ENCODE measurements around the gene PADI2.
A peak's percentile ranks its signal among the peaks of the same experiment; 100 is the strongest.

PADI2 gene

DNA sequence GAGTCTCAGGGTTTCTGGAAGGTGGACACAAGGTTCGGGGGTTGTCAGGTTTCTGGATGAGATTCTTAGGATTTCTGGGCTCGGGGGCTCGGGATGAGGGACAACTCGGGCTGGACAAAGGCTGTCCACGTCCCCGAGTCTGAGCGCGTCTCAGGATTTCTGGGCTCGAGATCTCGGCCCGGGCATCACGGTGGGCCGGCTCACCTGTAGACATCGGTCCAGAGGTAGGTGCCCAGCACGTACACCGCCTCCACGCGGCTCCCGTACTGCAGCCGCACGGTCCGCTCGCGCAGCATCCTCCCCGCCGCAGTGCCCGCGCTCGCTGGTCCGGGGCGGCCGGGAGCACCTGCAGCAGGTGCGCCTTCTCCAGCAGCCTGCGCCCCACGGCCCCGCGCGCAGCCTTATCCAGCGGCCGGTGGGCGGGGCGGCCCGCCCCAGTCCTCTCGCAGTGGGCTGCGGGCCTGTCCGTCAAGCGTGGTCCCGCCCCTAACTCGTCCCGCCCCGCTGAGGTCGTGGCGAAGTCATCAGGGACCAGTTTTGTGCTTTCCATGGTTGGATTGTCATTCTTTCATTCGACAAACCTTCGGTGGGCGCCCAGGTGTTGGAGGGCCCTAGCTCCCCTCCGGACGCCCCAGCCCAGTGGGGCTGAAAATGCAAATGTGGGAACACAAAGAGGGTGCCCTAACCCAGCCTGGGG, at the start of gene PADI2:
PADI2 (minus strand) TSS at position 376 of the 697 bp plus-strand sequence; CDS start at position 296, 80 bp downstream.
- DNase-seq (ENCODE audit: insufficient read length, low spot score), result no peak

DNA sequence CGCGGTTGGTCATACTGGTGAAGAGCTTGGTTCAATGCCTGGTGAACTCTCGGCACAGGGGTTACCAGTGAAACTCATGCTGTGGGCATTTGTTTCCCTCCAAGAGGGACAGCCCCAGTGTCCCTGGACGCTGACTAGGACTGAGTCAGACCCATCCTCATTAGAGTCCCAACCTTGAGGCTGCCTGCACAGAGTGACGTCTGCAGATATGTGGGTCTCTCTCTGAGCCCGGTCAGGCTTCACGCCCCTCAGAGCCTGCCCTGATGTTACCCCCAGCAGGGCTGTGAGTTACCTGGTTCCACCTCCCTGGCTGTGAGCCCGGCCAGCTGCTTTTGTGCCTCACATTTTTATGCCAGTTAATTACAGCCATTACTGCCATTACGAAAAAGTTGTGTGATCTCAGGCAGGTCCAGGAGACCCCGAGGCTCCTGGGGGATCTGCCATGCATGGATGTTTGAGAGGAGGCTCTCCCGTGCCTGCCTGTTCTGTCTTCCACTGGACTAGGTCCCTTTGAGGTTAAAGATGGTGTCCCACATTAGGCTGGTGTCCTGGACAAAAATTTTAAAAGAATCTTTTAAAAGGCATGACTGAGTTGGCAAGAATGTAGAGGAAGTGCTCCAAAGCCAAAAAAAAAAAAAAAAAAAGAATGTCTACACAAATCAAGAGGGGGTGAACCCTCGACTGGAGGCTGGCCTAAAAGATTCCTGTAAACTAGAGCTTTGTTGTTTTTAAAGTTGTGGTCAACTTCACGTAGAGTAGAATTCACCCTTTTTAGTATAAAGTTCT, 49.0 kb upstream of the PADI2 start:
- FAIRE-seq (peak; percentile 96), DNase-seq (ENCODE audit: insufficient read length, low spot score) (peak; percentile 67)
- no peak for TF ChIP-seq POLR2A (IDR thresholded peaks at IDR 0.05; ENCODE audit: low read depth, low read length)

More for the DNA sequence above, at the start of gene PADI2:
- no peak for TF ChIP-seq POLR2A (IDR thresholded peaks at IDR 0.05; ENCODE audit: low read depth, low read length)
- no peak for FAIRE-seq

DNA sequence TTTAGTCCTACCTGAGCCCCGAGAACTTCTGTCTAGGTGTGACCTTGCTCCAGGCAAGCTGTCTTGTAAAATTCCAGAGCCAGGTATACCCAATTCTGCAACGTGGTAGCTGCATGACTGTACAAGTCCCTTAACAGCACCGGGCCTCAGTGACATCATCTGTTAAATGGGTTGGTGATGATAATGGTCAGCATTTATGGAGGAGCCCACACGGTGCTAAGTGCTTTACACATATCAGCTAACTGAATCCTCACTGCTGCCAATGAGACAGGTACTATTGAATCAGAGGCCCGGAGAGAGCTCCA, 48.5 kb upstream of the PADI2 start:
- no peak for FAIRE-seq
- TF ChIP-seq POLR2A (IDR thresholded peaks at IDR 0.05; ENCODE audit: low read depth, low read length), result no peak
- DNase-seq (ENCODE audit: insufficient read length, low spot score), result no peak

DNA sequence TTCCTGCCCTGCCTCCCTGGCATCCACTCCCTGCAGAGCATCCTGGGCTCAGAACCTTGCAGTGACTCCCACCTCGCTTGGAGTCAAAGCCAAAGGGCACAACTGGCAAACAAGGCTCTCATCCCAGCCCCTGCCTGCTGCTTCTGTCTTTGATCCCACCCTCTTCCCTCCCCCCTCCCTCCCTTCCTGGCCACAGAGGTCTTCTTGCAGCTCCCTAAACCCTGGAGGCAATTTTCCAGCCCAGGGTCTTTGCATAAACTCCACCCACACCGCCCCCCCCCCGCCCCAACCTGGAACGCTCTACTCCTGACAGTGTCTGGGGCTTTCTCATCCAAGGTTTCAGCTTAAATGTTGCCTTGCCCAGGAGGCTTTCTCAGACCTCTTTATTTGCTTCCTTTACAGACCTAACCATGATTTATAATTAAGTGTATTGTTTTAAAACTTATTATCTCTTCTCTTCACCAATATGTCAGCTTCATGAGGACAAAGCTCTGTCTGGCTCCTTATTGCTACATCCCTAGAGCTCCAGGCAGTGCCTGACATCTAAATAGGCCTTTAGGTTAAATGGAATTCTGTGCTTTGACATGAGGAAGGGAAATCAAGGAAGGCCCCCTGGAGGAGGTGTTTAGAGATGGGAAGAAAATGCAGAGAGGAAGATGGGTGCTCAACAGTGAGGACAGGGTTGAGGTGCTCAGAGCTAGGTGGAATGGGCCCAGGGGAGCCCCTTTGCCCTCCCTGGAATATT, 48.0 kb upstream of the PADI2 start:
- DNase-seq (ENCODE audit: insufficient read length, low spot score) (no peak), FAIRE-seq (no peak)
- TF ChIP-seq POLR2A (IDR thresholded peaks at IDR 0.05; ENCODE audit: low read depth, low read length), result no peak

DNA sequence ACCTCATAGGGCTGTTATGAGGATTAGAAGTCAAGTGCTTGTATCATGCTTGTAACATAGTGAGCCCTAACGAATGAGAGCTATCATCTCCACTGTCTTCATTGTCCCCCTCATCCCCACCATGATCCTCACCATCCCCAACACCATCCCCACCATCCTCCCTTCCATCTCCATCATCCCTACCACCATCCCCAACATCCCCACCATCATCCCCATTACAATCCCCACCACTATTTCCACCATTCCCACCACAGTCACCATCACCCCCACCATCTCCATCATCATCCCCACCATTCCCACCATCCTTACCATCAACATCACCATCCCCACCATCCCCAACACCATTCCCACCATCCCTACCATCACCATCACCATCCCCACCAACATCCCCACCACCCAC, 46.6 kb upstream of the PADI2 start:
- FAIRE-seq, result no peak
- no peak for DNase-seq (ENCODE audit: insufficient read length, low spot score)
- no peak for TF ChIP-seq POLR2A (IDR thresholded peaks at IDR 0.05; ENCODE audit: low read depth, low read length)

DNA sequence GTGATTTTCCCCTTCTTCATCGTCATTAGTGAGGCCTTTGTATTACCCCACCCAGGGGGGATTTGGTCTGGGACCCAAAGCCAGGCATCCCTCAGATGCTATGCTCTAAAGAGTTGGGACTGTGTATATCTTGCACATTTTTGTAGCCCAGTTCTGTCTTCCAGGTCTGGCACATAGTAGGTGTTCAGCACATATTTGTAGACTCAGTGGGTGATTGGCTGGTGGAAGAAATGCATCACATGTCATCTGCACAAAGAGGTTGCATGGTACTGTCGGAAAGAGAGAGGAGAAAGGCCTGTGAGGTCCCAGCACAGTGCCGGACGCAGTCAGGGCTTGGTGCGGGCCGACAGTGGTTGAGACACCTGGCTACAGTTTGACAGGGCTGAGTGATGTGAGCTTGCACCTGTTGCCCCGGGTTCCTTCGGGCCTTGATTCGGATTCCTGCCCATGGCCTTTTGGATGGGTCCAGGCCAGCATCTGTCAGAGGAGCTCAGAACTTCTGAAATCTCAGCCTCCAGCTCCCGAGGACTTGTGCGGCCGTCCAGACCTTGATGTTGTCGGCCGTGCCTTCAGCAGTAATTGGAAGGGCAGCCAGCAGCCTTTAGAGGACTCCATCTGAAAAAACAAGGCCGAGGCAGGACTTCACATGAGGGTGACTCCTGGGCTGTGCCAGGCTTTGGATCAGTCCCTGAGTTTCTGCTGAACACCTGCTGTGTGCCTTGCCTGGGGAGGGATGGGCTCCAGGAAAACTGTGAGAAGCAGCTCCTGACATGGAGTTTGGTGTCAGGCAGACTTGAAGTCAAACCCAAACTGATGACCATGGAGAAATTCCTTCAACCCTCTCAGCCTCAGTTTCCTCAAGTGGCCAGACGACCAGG, 44.8 kb upstream of the PADI2 start:
- TF ChIP-seq POLR2A (IDR thresholded peaks at IDR 0.05; ENCODE audit: low read depth, low read length), result no peak
- DNase-seq (ENCODE audit: insufficient read length, low spot score), result no peak
- no peak for FAIRE-seq

DNA sequence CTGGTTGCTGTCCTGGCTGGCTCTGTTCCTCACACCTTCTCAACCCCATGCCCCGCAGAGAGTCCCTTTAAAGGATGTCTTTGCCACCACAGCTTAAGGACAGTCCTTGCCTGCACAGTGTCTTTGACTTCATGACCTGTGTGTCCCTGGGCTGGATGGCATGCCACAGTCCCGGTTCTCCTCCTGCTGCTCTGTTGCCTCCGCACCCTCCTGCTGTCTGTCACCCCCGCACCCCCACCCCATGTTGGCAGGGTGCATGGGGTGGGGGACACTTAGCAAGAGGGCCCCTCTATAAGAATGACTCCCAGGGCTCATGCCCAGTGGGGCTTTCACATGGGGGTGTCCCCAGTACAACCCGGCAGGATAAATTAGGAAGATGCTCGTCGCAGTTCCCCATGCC, 44.1 kb upstream of the PADI2 start:
- FAIRE-seq (no peak), DNase-seq (ENCODE audit: insufficient read length, low spot score) (no peak)
- TF ChIP-seq POLR2A (IDR thresholded peaks at IDR 0.05; ENCODE audit: low read depth, low read length), result no peak

DNA sequence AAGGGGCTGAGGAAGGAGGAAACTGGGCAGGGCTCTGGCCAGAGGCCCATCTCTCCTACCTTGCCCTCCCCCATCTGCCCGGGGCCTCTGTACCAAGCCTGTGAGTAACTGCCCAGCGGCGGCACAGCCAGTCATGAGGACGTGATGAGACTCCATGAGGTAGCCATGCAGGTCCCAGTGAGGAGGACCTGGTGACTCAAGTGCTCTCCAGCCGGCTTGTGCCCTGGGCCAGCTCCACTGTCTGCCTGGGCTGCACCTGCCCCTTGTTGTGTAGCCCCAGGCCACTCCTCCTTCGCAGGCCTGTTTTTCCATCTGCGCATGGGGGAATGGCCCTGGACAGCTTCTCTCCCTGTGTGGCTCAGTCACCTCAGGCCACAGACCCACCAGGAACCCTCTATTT, 43.7 kb upstream of the PADI2 start:
- TF ChIP-seq POLR2A (IDR thresholded peaks at IDR 0.05; ENCODE audit: low read depth, low read length), result no peak
- FAIRE-seq (peak; percentile 81), DNase-seq (ENCODE audit: insufficient read length, low spot score) (peak; percentile 84)

DNA sequence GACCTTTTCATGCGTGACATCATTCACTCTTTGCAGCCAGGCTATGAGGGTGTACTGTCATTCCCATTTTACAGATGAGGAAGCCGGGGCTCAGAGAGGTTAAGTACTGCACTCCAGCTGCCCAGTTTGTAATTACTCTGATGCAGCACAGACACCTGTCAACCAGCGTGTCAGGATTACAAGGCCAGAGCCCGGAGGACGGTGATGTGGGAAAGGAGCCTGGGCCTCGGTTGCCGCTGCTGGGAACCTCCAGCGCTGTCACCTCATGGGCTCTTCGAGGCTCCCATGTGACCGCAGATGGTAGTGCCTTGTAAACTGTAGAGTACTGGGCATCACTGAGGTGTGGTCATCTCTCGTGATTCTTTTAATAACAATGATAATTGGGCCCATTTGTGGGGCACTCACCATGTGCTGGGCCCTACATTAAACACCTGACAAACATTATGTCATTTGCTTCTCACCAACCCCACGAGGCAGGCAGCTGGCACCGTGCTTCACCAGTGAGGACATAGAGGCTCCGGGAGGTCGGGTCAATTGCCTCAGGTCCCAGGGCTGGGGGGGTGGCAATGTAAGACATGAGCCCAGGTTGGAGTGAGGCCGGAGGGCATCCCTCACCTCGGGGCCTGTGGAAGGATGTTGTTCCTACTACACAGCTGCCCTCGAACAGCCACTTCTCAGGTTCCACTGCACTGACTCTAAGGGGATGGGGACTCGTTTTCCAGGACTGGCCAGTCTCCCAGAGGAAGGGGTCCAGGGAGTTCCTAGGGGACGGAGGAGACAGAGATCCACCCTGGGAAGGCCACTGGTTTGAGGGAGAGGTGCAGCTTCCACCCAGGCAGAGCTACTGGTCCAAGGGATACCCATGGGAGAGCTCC, 42.9 kb upstream of the PADI2 start:
- no peak for TF ChIP-seq POLR2A (IDR thresholded peaks at IDR 0.05; ENCODE audit: low read depth, low read length)
- DNase-seq (ENCODE audit: insufficient read length, low spot score) (no peak), FAIRE-seq (no peak)

DNA sequence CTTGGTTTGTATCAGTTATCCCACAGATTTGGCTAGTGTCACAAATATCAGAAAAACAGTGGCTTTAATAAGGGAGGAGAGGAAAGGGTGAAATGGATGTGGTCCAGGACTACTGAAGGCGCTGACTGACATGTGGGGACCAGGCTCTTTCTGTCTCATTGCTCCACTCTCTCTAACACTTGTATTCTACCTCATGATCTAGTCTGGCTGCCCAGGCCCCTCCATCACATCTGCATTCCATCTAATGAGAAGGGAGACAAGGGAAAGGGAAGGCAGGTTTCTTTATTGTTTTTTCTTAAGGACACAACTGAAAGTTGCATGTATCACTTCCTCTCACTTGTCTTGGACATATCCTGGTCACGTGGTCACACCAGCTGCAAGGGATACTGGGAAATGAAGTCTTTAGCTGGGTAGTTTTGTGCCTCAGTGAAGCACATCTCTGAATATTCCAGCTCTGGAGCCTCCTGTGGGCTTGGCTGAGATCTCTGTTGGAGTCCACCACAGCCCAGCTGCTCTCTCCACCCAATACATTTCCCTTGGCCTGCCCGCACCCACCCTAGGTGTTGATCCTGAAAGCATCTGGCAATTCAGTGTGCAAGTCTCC, 42.0 kb upstream of the PADI2 start:
- TF ChIP-seq POLR2A (IDR thresholded peaks at IDR 0.05; ENCODE audit: low read depth, low read length), result no peak
- FAIRE-seq (no peak), DNase-seq (ENCODE audit: insufficient read length, low spot score) (no peak)

DNA sequence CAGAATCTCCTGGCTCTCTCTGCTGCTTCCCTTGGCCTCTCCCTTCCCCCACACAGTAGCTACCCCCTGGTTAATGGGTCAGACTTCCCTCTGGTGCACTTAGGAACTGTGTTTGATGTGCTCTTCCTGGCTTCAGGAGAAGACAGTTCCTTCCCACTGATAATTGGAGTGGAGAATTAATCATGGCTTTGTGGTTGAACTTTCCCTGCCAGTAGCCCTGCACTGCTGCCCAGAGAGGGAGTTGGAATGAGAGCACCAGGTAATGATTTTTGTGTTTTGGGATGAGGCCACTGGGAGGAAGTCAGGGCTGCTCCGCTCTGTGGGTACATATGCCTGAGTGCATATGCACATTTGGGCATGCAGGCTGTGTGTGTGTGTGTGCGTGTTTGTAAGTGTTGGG, 39.7 kb upstream of the PADI2 start:
- FAIRE-seq (no peak), DNase-seq (ENCODE audit: insufficient read length, low spot score) (no peak)
- TF ChIP-seq POLR2A (IDR thresholded peaks at IDR 0.05; ENCODE audit: low read depth, low read length), result no peak

DNA sequence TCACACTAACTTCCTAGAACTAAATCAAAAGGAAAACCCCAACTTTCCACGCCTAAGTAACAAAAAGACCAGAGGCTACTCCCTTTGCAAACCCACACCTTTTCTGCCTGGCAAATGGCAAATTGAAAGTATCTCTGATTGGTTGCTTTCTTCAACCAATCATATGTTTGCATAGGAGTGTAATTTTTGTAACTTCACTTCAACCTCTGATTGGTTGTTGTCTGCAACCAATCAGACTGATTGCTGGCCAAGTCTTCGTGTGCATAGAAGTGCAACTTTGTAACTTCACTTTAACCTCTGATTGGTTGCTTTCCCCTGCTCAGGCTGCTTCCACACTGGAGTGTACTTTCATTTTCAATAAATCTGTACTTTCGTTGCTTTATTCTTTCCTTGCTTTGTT, 36.9 kb upstream of the PADI2 start:
- DNase-seq (ENCODE audit: insufficient read length, low spot score) (no peak), FAIRE-seq (no peak)
- TF ChIP-seq POLR2A (IDR thresholded peaks at IDR 0.05; ENCODE audit: low read depth, low read length), result no peak
